SU-DHL-6 (cell line): ENCODE data around the gene CABP4.

Experiments used
- CTCF ChIP-seq: fragments of 200-600 bp; sonication (generic); IDR thresholded peaks from one replicate; pipeline ENCODE4 v1.5.1; 2017; ENCODE audit warnings: antibody characterized with exemption, mild to moderate bottlenecking, low read length, moderate library complexity; ENCODE audit not compliant: insufficient read depth, poor library complexity, severe bottlenecking
- EZH2phosphoT487 ChIP-seq: fragments of 200-600 bp; sonication (generic), shearing (Covaris generic); conservative IDR thresholded peaks from 2 replicates; pipeline ENCODE4 v1.6.1; 2018; ENCODE audit warnings: mild to moderate bottlenecking, antibody characterized with exemption, low read length, moderate library complexity, mixed read lengths

GRCh38 chr11:67423891-67424613 lies 31.1 kb upstream of the CABP4 start:
- TF ChIP-seq CTCF: no peak
- no peak for TF ChIP-seq EZH2phosphoT487
